Testis (tissue), 3 donors: ENCODE data around the gene DPP6. TPM values are rescaled to one million over a fixed set of nuclear protein-coding genes. Genes with fewer than 3 reads are reported as not detected.

Experiments used
- DNase-seq: peaks from one replicate; pipeline ENCODE4 v3.0.0-alpha.2; 2019
- H3K27ac ChIP-seq, 2 donors: fragments of 200-600 bp; sonication (generic); one replicate each; pipeline ENCODE4 v1.5.1; 2019
- H3K27me3 ChIP-seq: fragments of 200-600 bp; sonication (generic); one replicate; pipeline ENCODE4 v1.5.1; 2019
- H3K36me3 ChIP-seq: fragments of 200-600 bp; sonication (generic); one replicate; pipeline ENCODE4 v1.5.1; 2017; ENCODE audit warnings: low read depth; ENCODE audit errors: missing control alignments
- H3K4me1 ChIP-seq: fragments of 200-600 bp; sonication (generic); one replicate; pipeline ENCODE4 v1.5.1; 2019
- H3K4me3 ChIP-seq, 2 donors: fragments of 200-600 bp; sonication (generic); one replicate each; pipeline ENCODE4 v1.5.1; 2017 to 2019
- H3K9me3 ChIP-seq: fragments of 200-600 bp; sonication (generic); one replicate; pipeline ENCODE4 v1.5.1; 2017
- POLR2A ChIP-seq: fragments of 450-650 bp; IDR thresholded peaks from one replicate; pipeline ENCODE4 v1.6.1; 2017; ENCODE audit warnings: antibody characterized with exemption, mild to moderate bottlenecking, moderate library complexity
- WGBS, 2 donors: methylation state at CpG; one replicate each; pipeline ENCODE4 v1.1.5; 2018; 5-methylcytosine and 5-hydroxymethylcytosine counted together
- intact Hi-C: fragments of 100-400 bp; cut with DNase I; formaldehyde crosslinking; loops from one replicate; pipeline ENCODE4 v1.15.1; 2023; ENCODE audit warnings: low total_unique reads
- polyA plus RNA-seq: library from polyadenylated mRNA; stranded (reverse); fragments of 350-450 nt; fragmentation: Illumina TruSeq; extraction: RNeasy Lipid Tissue Mini Kit (QIAGEN cat#74804); gene quantifications from one replicate; pipeline ENCODE4 v1.2.3, GENCODE V29; 2014; ENCODE audit warnings: low read depth, low replicate concordance; ENCODE audit not compliant: insufficient read depth
- total RNA-seq, 2 donors: library from RNA; depleted of rRNA; stranded (reverse); fragments of >200 nt; gene quantifications; one replicate each; pipeline ENCODE4 v1.2.3, GENCODE V29; 2016
- TF ChIP-seq, protein P1 (sequence below), 3 experiments: fragments of 450-650 bp in 2 of 3; fragments of 200-600 bp in 1 of 3; sonication (generic) in 1 of 3; IDR thresholded peaks; one replicate each; pipeline ENCODE4 v1.5.1; 2016 to 2019; ENCODE audit warnings: antibody characterized with exemption in 3 of 3, mild to moderate bottlenecking in 2 of 3, moderate library complexity in 1 of 3

The DPP6 gene
- total and polyA plus RNA-seq, 3 donors from 2014 or later: 26.0 to 78.3 (median 52.8) TPM

GRCh38 chr7:154862153-154862791 lies 810.1 kb downstream of the DPP6 start:
- Histone ChIP-seq H3K27me3 (no peaks in the 10 kb centered on the region), H3K27ac (no peak overlapping the region), H3K4me3 (no peak overlapping the region), H3K4me1 (no peaks in the 10 kb centered on the region), H3K9me3 (no peaks in the 10 kb centered on the region), H3K36me3 (no peaks in the 10 kb centered on the region)
- no peak for DNase-seq
- intact Hi-C loops: no loop called here
- WGBS, 2 donors: 79 to 81% methylated on average over 8 to 16 of the region's 16 CpGs
- TF ChIP-seq POLR2A: no peak
- TF ChIP-seq, protein P1, sequence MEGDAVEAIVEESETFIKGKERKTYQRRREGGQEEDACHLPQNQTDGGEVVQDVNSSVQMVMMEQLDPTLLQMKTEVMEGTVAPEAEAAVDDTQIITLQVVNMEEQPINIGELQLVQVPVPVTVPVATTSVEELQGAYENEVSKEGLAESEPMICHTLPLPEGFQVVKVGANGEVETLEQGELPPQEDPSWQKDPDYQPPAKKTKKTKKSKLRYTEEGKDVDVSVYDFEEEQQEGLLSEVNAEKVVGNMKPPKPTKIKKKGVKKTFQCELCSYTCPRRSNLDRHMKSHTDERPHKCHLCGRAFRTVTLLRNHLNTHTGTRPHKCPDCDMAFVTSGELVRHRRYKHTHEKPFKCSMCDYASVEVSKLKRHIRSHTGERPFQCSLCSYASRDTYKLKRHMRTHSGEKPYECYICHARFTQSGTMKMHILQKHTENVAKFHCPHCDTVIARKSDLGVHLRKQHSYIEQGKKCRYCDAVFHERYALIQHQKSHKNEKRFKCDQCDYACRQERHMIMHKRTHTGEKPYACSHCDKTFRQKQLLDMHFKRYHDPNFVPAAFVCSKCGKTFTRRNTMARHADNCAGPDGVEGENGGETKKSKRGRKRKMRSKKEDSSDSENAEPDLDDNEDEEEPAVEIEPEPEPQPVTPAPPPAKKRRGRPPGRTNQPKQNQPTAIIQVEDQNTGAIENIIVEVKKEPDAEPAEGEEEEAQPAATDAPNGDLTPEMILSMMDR (IDR thresholded peaks at IDR 0.05): no peak

- Histone ChIP-seq H3K4me1 (no peaks in the 10 kb centered on the region), H3K27me3 (no peaks in the 10 kb centered on the region), H3K27ac (no peak overlapping the region), H3K4me3 (no peak overlapping the region), H3K36me3 (no peaks in the 10 kb centered on the region), H3K9me3 (no peaks in the 10 kb centered on the region)
- intact Hi-C loops: no loop called here
- no peak for DNase-seq
- 83 to 91% methylated on average over 16 of the region's 16 CpGs for WGBS, 2 donors
- TF ChIP-seq POLR2A: no peak
- TF ChIP-seq, protein P1 (IDR thresholded peaks at IDR 0.05): no peak
Observed at GRCh38 chr7:154863766-154864522, 811.7 kb downstream of the DPP6 start.

GRCh38 chr7:154864523-154864891 lies 812.3 kb downstream of the DPP6 start:
- TF ChIP-seq POLR2A: no peak
- TF ChIP-seq, protein P1 (IDR thresholded peaks at IDR 0.05): no peak
- Histone ChIP-seq H3K4me1 (no peaks in the 10 kb centered on the region), H3K36me3 (no peaks in the 10 kb centered on the region), H3K27me3 (no peaks in the 10 kb centered on the region), H3K4me3 (no peak overlapping the region), H3K9me3 (no peaks in the 10 kb centered on the region), H3K27ac (no peak overlapping the region)
- WGBS, 2 donors: 90 to 95% methylated on average over 6 of the region's 6 CpGs
- no peak for DNase-seq
- intact Hi-C loops: no loop called here

- Histone ChIP-seq H3K27ac (no peak overlapping the region), H3K4me1 (no peaks in the 10 kb centered on the region), H3K36me3 (no peaks in the 10 kb centered on the region), H3K9me3 (no peaks in the 10 kb centered on the region), H3K4me3 (no peak overlapping the region), H3K27me3 (no peaks in the 10 kb centered on the region)
- no peak for TF ChIP-seq POLR2A
- TF ChIP-seq, protein P1 (IDR thresholded peaks at IDR 0.05): no peak
- WGBS, 2 donors: 93 to 94% methylated on average over 14 of the region's 14 CpGs
- intact Hi-C loops: no loop called here
- no peak for DNase-seq
Observed at GRCh38 chr7:154865984-154866685, 813.9 kb downstream of the DPP6 start.
